Measurements from ENCODE around the gene CDH16. TPM values are rescaled to one million over a fixed set of nuclear protein-coding genes. Genes with fewer than 3 reads are reported as not detected.

CDH16 gene
- total and polyA plus RNA-seq, 2 donors from 2014 or later, result 1,180 to 1,188 TPM

GRCh38 chr16:66933776-66934137 is 15.1 kb upstream of the CDH16 start:
- peak in 1 of 5 donors; percentile 38 for DNase-seq
- H3K4me3 ChIP-seq (ENCODE audit: low read length in 3 of 3), result peak overlapping the region; percentile 92 to 97 (median 96)
- no peaks in the 10 kb centered on the region for H3K9me3 ChIP-seq (ENCODE audit: control insufficient read depth in 2 of 3, insufficient read depth in 1 of 3, low read length in 3 of 3)
- intact Hi-C loops (cut with DNase I), result no loop called here
- TF ChIP-seq, protein P1, sequence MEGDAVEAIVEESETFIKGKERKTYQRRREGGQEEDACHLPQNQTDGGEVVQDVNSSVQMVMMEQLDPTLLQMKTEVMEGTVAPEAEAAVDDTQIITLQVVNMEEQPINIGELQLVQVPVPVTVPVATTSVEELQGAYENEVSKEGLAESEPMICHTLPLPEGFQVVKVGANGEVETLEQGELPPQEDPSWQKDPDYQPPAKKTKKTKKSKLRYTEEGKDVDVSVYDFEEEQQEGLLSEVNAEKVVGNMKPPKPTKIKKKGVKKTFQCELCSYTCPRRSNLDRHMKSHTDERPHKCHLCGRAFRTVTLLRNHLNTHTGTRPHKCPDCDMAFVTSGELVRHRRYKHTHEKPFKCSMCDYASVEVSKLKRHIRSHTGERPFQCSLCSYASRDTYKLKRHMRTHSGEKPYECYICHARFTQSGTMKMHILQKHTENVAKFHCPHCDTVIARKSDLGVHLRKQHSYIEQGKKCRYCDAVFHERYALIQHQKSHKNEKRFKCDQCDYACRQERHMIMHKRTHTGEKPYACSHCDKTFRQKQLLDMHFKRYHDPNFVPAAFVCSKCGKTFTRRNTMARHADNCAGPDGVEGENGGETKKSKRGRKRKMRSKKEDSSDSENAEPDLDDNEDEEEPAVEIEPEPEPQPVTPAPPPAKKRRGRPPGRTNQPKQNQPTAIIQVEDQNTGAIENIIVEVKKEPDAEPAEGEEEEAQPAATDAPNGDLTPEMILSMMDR (IDR thresholded peaks at IDR 0.05; ENCODE audit: borderline replicate concordance, extremely low read depth, insufficient read depth), result no peak
- FAIRE-seq, result no peak
- no peaks in the 10 kb centered on the region for H3K27me3 ChIP-seq (ENCODE audit: control insufficient read depth, insufficient read depth, low read length)
- H3K36me3 ChIP-seq (ENCODE audit: control insufficient read depth in 2 of 3, insufficient read depth in 3 of 3, low read length in 3 of 3), result peaks cover 0 to 13% (median 8%) of the 10 kb centered on the region in 3 donors
- H3K27ac ChIP-seq (ENCODE audit: low read depth in 2 of 2, low read length in 2 of 2), result peak overlapping the region; percentile 92 to 97
- peaks cover 0 to 29% (median 18%) of the 10 kb centered on the region in 3 donors for H3K4me1 ChIP-seq (ENCODE audit: control insufficient read depth in 2 of 3, insufficient read depth in 2 of 3, low read depth in 1 of 3, low read length in 3 of 3)
- H3K9ac ChIP-seq (ENCODE audit: low read length in 3 of 3), result peak overlapping the region; percentile 50 to 96 (median 86)

DNA sequence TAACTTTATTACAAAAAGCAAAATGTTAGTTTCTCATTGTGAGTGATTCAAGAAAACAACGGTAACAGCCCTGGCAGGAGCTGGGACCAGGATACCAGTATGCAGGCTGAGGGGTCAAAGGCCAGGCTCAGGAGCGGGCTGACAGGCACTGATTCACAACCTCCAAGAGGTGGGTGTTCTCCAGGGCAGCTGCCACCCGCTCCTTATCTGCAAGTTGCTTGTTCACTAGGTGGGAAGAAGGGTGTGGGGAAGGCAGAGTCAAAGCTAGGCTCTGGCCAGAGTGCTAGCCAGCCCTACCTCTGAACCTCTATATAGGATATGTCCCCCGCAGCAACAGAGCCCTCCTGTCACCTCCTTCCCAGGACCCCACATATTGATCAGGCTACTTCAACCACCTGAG is 13.4 kb upstream of the CDH16 start:
- H3K4me3 ChIP-seq (ENCODE audit: low read length in 3 of 3), result no peak overlapping the region
- peaks cover 0 to 4% (median 0%) of the 10 kb centered on the region in 3 donors for H3K36me3 ChIP-seq (ENCODE audit: control insufficient read depth in 2 of 3, insufficient read depth in 3 of 3, low read length in 3 of 3)
- DNase-seq, result peak in 1 of 5 donors; percentile 49
- H3K27me3 ChIP-seq (ENCODE audit: control insufficient read depth, insufficient read depth, low read length), result no peaks in the 10 kb centered on the region
- H3K4me1 ChIP-seq (ENCODE audit: control insufficient read depth in 2 of 3, insufficient read depth in 2 of 3, low read depth in 1 of 3, low read length in 3 of 3), result peaks cover 0 to 24% (median 14%) of the 10 kb centered on the region in 3 donors
- no peaks in the 10 kb centered on the region for H3K9me3 ChIP-seq (ENCODE audit: control insufficient read depth in 2 of 3, insufficient read depth in 1 of 3, low read length in 3 of 3)
- H3K27ac ChIP-seq (ENCODE audit: low read depth in 2 of 2, low read length in 2 of 2), result no peak overlapping the region
- TF ChIP-seq, protein P1 (IDR thresholded peaks at IDR 0.05; ENCODE audit: borderline replicate concordance, extremely low read depth, insufficient read depth), result no peak
- no peak overlapping the region for H3K9ac ChIP-seq (ENCODE audit: low read length in 3 of 3)
- no peak for FAIRE-seq
- intact Hi-C loops (cut with DNase I), result no loop called here

DNA sequence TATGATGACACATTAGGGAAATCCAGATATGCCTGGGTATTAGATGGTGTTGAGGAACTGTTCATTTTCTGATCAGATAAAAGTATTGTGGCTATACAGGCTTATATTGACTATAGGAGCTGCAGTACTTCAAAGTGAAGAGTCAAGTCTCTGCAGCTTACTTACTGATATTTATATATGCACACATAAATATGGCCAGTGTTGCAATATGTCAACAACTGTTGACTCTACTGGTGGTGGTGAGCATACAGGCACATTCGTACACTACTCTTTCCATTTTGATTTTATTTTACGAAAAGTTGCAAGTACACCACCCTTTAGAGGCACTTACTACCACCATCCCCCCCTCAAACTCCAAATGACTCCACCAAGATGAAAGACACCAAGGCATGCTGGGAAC is 13.0 kb upstream of the CDH16 start:
- TF ChIP-seq, protein P1 (IDR thresholded peaks at IDR 0.05; ENCODE audit: borderline replicate concordance, extremely low read depth, insufficient read depth), result no peak
- Histone ChIP-seq H3K36me3 (ENCODE audit: control insufficient read depth in 2 of 3, insufficient read depth in 3 of 3, low read length in 3 of 3) (peaks cover 0 to 4% (median 0%) of the 10 kb centered on the region in 3 donors), H3K4me3 (ENCODE audit: low read length in 3 of 3) (no peak overlapping the region), H3K4me1 (ENCODE audit: control insufficient read depth in 2 of 3, insufficient read depth in 2 of 3, low read depth in 1 of 3, low read length in 3 of 3) (peaks cover 0 to 24% (median 14%) of the 10 kb centered on the region in 3 donors), H3K9ac (ENCODE audit: low read length in 3 of 3) (no peak overlapping the region), H3K9me3 (ENCODE audit: control insufficient read depth in 2 of 3, insufficient read depth in 1 of 3, low read length in 3 of 3) (no peaks in the 10 kb centered on the region), H3K27ac (ENCODE audit: low read depth in 2 of 2, low read length in 2 of 2) (no peak overlapping the region), H3K27me3 (ENCODE audit: control insufficient read depth, insufficient read depth, low read length) (no peaks in the 10 kb centered on the region)
- DNase-seq (no peak), FAIRE-seq (no peak)
- intact Hi-C loops (cut with DNase I), result no loop called here

GRCh38 chr16:66930189-66930588 is 11.5 kb upstream of the CDH16 start:
- no peak overlapping the region for H3K27ac ChIP-seq (ENCODE audit: low read depth in 2 of 2, low read length in 2 of 2)
- no peaks in the 10 kb centered on the region for H3K9me3 ChIP-seq (ENCODE audit: control insufficient read depth in 2 of 3, insufficient read depth in 1 of 3, low read length in 3 of 3)
- intact Hi-C loops (cut with DNase I), result no loop called here

More at GRCh38 chr16:66930189-66930588, 11.5 kb upstream of the CDH16 start:
- H3K9ac ChIP-seq (ENCODE audit: low read length in 3 of 3), result peak overlapping the region in 1 of 3 donors; percentile 4
- DNase-seq (peak in 1 of 5 donors; percentile 76), FAIRE-seq (no peak)
- H3K4me3 ChIP-seq (ENCODE audit: low read length in 3 of 3), result no peak overlapping the region
- H3K36me3 ChIP-seq (ENCODE audit: control insufficient read depth in 2 of 3, insufficient read depth in 3 of 3, low read length in 3 of 3), result peaks cover 0 to 4% (median 0%) of the 10 kb centered on the region in 3 donors
- H3K27me3 ChIP-seq (ENCODE audit: control insufficient read depth, insufficient read depth, low read length), result no peaks in the 10 kb centered on the region
- TF ChIP-seq, protein P1 (IDR thresholded peaks at IDR 0.05; ENCODE audit: borderline replicate concordance, extremely low read depth, insufficient read depth), result no peak
- H3K4me1 ChIP-seq (ENCODE audit: control insufficient read depth in 2 of 3, insufficient read depth in 2 of 3, low read depth in 1 of 3, low read length in 3 of 3), result peaks cover 0 to 13% (median 5%) of the 10 kb centered on the region in 3 donors
